GM12865 (cell line): ENCODE results near the gene SCN7A.

Experiments used
- DNase-seq: peaks from one replicate; pipeline ENCODE4 v3.0.0; 2010; ENCODE audit warnings: low read depth
- H3K4me3 ChIP-seq: 2 replicates; pipeline ENCODE4 v1.5.1; 2011; ENCODE audit warnings: mild to moderate bottlenecking, low read depth, low read length, control low read depth
- TF ChIP-seq, protein P1 (sequence below): IDR thresholded peaks from 2 replicates; pipeline ENCODE4 v1.5.1; 2011; ENCODE audit warnings: low read length, control low read depth, low read depth, inconsistent platforms; ENCODE audit not compliant: insufficient read depth; ENCODE audit errors: missing control alignments

Gene SCN7A

DNA sequence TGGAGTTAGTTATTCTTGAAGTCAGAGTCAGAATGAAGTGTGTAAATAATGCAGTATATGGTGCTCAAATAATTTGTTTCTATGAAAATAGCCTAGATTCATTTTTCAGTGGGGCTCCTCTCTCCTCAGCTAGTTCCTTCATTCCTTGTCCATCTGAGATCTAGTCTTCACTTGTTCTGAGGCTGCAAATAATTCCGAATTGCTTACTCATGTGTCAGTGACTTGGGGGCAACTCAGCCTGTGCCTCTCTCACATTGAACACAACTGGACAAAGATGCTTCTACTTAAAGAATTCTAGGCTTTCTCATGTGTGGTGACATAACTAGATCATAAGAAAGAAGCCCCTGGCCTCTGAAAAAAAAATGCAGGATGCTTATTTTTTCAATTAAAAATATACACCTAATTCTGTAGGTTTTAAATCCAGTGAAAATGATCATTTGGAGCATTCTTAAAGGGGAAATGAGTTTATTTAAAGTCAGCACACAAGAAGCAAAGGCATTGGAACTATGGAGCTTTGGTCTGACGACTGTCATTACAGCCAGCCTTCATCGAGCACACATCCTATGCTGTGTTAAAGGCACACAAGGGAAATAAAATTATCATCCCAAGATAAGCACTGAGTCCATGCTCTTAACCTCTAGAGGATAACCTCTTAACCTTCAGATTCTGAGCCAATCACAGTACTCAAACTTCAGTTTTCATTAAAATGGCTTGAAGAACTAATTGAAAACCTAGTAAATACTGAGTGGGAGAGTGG lies 24.8 kb upstream of the SCN7A start:
- no peak overlapping the region for H3K4me3 ChIP-seq
- TF ChIP-seq, protein P1, sequence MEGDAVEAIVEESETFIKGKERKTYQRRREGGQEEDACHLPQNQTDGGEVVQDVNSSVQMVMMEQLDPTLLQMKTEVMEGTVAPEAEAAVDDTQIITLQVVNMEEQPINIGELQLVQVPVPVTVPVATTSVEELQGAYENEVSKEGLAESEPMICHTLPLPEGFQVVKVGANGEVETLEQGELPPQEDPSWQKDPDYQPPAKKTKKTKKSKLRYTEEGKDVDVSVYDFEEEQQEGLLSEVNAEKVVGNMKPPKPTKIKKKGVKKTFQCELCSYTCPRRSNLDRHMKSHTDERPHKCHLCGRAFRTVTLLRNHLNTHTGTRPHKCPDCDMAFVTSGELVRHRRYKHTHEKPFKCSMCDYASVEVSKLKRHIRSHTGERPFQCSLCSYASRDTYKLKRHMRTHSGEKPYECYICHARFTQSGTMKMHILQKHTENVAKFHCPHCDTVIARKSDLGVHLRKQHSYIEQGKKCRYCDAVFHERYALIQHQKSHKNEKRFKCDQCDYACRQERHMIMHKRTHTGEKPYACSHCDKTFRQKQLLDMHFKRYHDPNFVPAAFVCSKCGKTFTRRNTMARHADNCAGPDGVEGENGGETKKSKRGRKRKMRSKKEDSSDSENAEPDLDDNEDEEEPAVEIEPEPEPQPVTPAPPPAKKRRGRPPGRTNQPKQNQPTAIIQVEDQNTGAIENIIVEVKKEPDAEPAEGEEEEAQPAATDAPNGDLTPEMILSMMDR, result no peak
- DNase-seq, result no peak

DNA sequence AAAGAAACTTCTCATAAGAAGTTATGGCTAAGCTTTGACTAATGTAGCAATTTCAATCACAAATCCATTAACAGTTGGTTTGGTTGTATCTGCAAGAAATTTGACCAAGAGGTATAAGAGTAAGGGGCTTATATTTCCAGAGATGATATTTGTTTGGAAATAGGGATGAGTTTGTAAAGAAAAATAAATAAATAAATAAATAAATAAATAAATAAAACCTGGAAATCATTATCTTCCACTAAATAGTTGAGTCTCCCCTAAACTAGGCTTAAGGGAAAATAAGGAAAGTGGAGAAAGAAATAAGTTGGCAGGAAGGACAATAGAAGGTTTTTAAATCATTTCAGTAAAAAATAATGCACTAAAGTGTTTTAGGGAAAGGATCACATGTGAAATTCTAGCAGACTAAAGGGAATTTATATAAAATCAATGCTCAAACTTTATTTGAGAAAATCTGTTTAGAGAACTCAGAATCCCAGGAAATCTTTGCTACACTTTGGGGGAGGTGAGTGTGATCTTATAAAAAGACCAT lies 23.5 kb upstream of the SCN7A start:
- TF ChIP-seq, protein P1, result no peak
- H3K4me3 ChIP-seq, result no peak overlapping the region

DNA sequence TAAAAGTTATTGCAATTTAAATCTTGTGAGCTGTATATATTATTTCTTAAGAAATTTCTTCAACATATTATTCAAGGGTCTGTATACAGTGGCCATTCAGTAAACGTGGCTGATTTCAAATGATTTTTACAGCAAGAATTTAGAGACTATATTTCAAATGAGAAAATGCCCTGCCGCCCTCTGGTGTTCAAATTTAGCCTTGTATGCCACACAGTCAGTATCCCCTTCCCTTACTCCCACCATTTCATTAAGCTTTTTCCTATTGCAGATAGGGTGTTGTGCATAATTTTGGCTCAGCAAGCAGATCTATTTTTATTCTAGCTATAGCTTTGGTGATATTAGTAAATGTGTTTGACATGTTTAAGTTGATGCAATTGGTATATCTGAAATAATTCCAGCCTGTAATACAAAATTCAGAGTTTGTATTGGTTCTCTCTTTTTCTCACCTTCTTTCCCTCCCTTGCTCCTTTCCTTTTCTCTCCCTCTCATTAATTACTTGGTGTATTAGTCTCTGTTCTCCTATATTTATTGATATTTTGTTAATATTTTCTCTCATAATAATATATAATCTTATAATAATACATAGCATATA lies 22.8 kb upstream of the SCN7A start:
- H3K4me3 ChIP-seq, result no peak overlapping the region
- DNase-seq, result peak; percentile 5

More for the DNA sequence above, 23.5 kb upstream of the SCN7A start:
- DNase-seq, result no peak

DNA sequence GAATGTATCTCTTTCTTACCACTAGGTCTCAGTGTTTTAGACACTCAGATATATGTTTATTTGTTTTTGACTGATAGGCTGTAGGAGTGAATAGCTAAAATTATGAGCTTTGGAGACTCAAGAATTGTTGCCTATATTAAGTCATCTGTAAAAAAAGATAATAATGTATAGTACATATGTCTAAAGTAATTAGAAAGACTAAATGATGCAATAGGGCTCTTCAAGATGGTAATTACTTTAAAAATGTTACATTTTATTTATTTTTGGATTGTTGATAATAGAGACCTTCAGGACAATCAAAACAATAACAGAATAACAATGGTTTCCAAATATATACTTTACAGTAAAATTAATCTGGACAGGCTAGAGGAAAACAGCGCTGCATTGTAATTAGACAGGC lies 19.9 kb upstream of the SCN7A start:
- no peak for DNase-seq
- TF ChIP-seq, protein P1, result no peak
- no peak overlapping the region for H3K4me3 ChIP-seq

More for the DNA sequence above, 22.8 kb upstream of the SCN7A start:
- TF ChIP-seq, protein P1, result peak; percentile 23

DNA sequence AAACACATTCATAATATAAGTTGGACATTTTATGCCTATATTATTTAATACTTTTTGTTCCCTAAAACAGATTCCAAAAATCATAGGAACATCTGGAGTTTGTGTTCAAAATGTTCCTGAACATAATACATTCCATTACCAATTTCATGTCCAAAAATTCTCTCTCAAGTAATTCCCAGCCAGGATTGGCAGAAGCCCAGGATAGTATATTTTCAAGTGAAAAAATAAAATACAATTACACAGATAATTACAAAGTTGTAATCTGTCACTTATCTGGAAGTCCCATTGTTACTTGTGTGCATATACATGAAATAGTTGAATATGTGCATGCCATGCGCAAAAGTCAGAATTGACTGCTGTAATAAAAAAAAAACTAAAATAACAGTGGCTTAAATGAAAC lies 5.2 kb upstream of the SCN7A start:
- TF ChIP-seq, protein P1, result no peak
- H3K4me3 ChIP-seq, result no peak overlapping the region
- DNase-seq, result no peak

DNA sequence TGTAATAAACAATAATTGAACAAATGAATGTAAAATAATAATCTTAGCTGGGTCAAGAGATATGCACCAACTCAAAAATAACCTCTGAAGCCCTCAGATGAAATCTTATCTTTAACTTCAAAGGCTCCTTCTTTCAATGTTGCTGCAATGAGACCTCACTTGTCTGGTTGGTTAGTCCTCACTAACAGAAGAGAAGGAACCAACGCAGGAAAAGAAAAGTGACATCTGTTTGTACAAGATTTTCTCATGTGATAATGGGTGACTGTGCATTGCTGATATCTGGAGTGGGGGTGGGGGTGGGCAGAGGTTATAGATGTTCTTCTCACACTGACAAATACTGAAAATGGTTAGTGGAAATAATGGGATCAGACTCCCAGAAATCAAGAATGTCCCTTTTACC lies 2.6 kb downstream of the SCN7A start:
- no peak overlapping the region for H3K4me3 ChIP-seq
- no peak for DNase-seq
- TF ChIP-seq, protein P1, result no peak

DNA sequence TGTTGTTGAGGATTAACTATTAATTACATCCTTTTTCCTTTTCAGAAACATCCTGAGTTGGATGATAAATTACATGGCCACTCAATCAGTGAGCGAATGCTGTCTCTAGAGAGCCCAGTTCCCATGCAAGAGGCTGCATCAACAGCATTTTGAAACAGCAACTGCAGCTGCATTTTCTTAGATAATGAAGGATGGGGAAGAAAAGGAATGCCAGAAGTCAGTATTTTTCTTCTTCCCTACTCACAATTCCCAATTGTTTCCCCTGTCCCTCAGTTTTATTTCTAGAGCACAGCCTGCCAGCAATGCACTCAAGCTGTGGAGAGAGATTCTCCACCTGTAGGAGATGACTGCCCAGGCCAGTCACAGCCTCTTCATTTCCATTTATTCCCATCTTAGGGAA lies 6.9 kb downstream of the SCN7A start:
- no peak overlapping the region for H3K4me3 ChIP-seq
- DNase-seq, result no peak
- TF ChIP-seq, protein P1, result no peak
